ENCODE data around the gene CHSY1.

DNA sequence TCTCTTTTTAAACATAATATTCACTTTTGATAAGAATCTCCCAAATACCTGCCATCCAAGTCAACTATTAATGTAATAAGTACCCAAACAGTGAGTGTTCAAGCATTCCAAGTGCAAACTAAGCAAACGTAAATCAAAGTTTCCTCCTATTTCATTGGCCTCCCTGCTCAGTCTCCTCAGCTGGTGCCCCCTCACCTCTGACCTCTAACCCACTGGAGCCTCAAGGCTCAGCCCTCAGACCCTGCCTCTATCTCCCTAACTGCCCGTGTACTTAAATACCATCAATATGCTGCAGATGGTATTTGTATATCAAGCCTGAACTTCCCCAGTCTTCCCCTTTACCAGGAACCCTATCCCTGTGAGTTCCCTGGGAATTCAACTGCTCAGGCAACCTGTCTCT lies 31.8 kb downstream of the CHSY1 start:
- TF ChIP-seq EZH2phosphoT487 (IDR thresholded peaks at IDR 0.05; ENCODE audit: insufficient read depth, low read depth), result no peak
- no peak for TF ChIP-seq EZH2 (IDR thresholded peaks at IDR 0.05; ENCODE audit: insufficient read depth, poor library complexity, severe bottlenecking)

All from GM23248 (cell line).